Calu3 (cell line): Measurements from ENCODE around the gene ACOT9. TPM values are rescaled to one million over a fixed set of nuclear protein-coding genes. Genes with fewer than 3 reads are reported as not detected.
"Not testable (repeated sequence)": the region's sequence is repeated elsewhere in the genome, so short reads cannot be mapped to it uniquely, and the experiment has no call there.

ENCODE experiments used
- BruUV-seq: library from RNA; stranded (reverse); fragments of 400-500 nt; replicated peaks from 2 replicates; lab custom pipeline; 2021; lab: Mats Ljungman, UMichigan
- CTCF ChIA-PET: fragments of 300-600 bp; sonication (Branson Sonifier 250); formaldehyde crosslinking; loops from one replicate; lab custom pipeline; 2022; ENCODE audit warnings: antibody characterized with exemption; lab: Charles Lee
- DNase-seq: peaks from one replicate; pipeline ENCODE4 v3.0.0; 2022
- H3K27ac Mint-ChIP-seq: one replicate; pipeline ENCODE4 v1.8.0; 2022; ENCODE audit warnings: mixed read lengths; ENCODE audit not compliant: unreplicated experiment
- H3K27me3 Mint-ChIP-seq: one replicate; pipeline ENCODE4 v1.8.0; 2022; ENCODE audit warnings: mixed read lengths; ENCODE audit not compliant: unreplicated experiment
- H3K36me3 Mint-ChIP-seq: one replicate; pipeline ENCODE4 v1.8.0; 2022; ENCODE audit warnings: mild to moderate bottlenecking, moderate library complexity, mixed read lengths; ENCODE audit not compliant: insufficient read depth, unreplicated experiment
- H3K4me1 Mint-ChIP-seq: one replicate; pipeline ENCODE4 v1.8.0; 2022; ENCODE audit warnings: mild to moderate bottlenecking, low read depth, mixed read lengths; ENCODE audit not compliant: unreplicated experiment
- H3K4me3 Mint-ChIP-seq: one replicate; pipeline ENCODE4 v1.8.0; 2022; ENCODE audit warnings: mild to moderate bottlenecking, low read depth, moderate library complexity, mixed read lengths; ENCODE audit not compliant: unreplicated experiment
- H3K9me3 Mint-ChIP-seq: one replicate; pipeline ENCODE4 v1.8.0; 2022; ENCODE audit warnings: low read depth, mixed read lengths; ENCODE audit not compliant: unreplicated experiment
- intact Hi-C: fragments of 100-400 bp; cut with micrococcal nuclease; formaldehyde crosslinking; loops from one replicate; pipeline ENCODE4 v1.10.0; 2022; ENCODE audit not compliant: unreplicated experiment
- total RNA-seq: library from RNA; stranded (reverse); gene quantifications from 2 replicates; pipeline ENCODE4 v1.2.3, GENCODE V29; 2022
- TF ChIP-seq, protein P1 (sequence below): fragments of 200-600 bp; IDR thresholded peaks from one replicate; pipeline ENCODE4 v1.8.0; 2022; ENCODE audit warnings: antibody characterized with exemption; ENCODE audit not compliant: unreplicated experiment

The ACOT9 gene
- total RNA-seq, 1 experiment from 2014 or later, result 49.6 TPM

DNA sequence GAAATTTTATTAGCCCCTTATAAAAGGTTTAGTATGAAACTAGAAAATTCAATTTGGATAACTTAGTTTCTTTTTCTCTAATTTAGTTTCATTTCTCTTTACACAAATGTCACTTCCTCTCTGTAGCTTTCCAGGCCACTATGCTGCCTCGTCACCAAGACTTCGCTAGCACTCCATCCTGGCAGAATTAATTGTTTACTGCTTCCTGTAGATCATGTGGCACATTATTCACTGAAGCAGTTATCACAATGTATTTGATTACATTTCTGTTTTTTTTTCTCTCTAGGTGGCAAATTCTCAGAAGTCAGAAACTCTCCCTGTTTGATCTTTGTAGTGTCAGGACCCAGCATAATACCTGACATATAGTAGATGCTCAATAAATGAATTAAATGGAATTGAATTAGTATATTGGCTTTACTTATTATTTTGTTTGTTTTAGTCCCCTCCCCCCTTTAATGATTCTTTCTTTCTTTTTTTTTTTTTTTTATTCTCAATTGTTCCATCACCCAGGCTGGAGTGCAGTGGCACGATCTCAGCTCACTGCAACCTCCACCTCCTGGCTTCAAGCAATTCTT is 30.6 kb upstream of the ACOT9 start:
- BruUV-seq, result no TSS peak
- no peaks in the 10 kb centered on the region for H3K36me3 Mint-ChIP-seq
- CTCF ChIA-PET, result interaction anchor here (0.6 kb wide), 1 partner anchor 1212 kb away, joined by 4 read pairs; no protein-coding TSS in a partner anchor

DNA sequence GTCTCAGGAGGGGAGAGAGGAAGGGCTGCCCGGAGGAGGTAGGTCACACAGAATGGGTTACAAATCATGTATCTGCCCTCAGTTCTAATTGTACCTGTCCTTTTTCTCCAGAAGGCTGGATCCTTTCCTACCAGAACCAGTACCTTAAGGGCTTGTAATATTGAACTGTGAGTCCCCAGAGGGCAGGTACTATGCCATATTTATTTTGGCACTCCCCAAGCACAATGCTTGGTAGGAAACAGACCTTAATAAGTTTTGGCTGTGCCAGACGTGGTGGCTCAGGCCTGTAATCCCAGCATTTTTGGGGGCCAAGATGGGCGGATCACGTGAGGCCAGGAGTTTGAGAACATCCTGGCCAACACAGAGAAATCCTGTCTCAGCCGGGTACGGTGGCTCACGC is 28.0 kb upstream of the ACOT9 start:
- BruUV-seq, H3K4me1 Mint-ChIP-seq, intact Hi-C loops, DNase-seq, CTCF ChIA-PET, H3K4me3 Mint-ChIP-seq, H3K9me3 Mint-ChIP-seq, H3K27me3 Mint-ChIP-seq, H3K27ac Mint-ChIP-seq, H3K36me3 Mint-ChIP-seq: not testable (repeated sequence)

More for the DNA sequence above, 30.6 kb upstream of the ACOT9 start:
- H3K27ac Mint-ChIP-seq, result no peak overlapping the region
- H3K9me3 Mint-ChIP-seq, result no peaks in the 10 kb centered on the region
- H3K4me1 Mint-ChIP-seq, result no peaks in the 10 kb centered on the region
- no peak for DNase-seq
- intact Hi-C loops, result no loop called here
- H3K27me3 Mint-ChIP-seq, result no peaks in the 10 kb centered on the region
- TF ChIP-seq, protein P1, sequence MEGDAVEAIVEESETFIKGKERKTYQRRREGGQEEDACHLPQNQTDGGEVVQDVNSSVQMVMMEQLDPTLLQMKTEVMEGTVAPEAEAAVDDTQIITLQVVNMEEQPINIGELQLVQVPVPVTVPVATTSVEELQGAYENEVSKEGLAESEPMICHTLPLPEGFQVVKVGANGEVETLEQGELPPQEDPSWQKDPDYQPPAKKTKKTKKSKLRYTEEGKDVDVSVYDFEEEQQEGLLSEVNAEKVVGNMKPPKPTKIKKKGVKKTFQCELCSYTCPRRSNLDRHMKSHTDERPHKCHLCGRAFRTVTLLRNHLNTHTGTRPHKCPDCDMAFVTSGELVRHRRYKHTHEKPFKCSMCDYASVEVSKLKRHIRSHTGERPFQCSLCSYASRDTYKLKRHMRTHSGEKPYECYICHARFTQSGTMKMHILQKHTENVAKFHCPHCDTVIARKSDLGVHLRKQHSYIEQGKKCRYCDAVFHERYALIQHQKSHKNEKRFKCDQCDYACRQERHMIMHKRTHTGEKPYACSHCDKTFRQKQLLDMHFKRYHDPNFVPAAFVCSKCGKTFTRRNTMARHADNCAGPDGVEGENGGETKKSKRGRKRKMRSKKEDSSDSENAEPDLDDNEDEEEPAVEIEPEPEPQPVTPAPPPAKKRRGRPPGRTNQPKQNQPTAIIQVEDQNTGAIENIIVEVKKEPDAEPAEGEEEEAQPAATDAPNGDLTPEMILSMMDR, result no peak
- H3K4me3 Mint-ChIP-seq, result no peak overlapping the region

DNA sequence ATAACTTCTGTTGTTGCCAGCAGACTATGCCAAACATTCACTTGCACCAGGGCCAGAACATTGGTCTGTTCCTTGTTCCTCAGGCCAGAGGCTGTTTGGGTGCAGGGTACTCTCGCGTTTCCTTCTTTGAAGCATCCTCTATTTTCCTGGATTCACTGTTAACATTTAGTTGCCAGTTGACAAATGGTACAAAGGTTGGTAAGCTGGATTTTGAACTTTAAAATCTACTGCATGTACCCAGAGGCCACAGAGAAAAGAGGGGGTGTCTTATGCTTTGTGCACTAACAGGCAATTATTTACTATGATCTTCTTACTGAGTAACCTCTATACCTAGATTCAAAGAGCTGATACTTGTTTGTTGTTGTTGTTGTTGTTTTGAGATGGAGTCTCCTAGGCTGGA is 27.1 kb upstream of the ACOT9 start:
- H3K27me3 Mint-ChIP-seq, result no peaks in the 10 kb centered on the region
- CTCF ChIA-PET, result no interaction called here
- no peak overlapping the region for H3K27ac Mint-ChIP-seq
- H3K4me3 Mint-ChIP-seq, result no peak overlapping the region
- TF ChIP-seq, protein P1, result no peak
- no peak for DNase-seq
- no peaks in the 10 kb centered on the region for H3K4me1 Mint-ChIP-seq
- no peaks in the 10 kb centered on the region for H3K9me3 Mint-ChIP-seq
- no TSS peak for BruUV-seq
- no peaks in the 10 kb centered on the region for H3K36me3 Mint-ChIP-seq
- intact Hi-C loops, result no loop called here

DNA sequence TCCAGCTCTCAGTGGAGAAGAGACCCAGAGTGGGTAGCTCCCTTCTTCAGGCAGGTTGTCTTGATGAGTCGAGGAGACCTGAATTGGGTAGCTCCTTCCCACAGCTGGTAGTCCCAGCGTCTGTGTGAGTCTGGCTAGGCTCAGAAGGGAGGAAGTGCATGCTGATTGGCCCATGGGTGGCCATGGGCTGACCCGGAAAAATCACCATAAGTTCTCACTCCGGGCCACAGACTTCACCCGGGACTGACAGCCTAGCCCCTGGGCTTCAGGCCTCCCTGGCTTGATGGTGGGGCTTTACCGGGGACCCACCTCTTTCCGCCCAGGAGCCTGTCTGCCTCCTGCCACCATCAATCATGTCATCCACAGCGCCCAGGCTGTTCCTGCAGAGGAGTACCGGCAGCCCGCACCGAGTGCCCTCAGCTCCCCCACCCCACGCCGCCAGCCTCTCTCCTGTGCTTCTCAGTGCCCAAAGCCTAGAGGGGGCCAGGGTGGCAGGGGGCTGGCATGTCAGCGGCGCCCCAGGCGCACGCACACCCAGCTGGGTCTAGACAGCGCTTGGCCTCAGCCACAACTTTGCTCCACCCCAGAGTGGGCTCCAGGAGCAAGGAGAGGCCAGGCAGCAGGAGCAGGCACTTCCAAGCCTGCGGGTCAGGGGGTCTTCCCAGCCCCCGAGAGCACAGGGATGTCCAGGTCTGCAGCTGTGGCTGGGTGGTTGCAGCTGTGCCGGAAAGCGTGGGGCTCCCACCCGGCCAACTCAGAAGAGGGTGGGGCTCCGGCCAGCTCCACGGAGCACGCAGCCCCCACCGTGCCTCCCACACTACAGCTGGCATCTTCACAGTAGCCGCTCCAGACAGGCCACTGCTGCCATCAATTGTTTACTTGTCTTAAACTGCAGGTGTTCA is 23.8 kb upstream of the ACOT9 start:
- TF ChIP-seq, protein P1, result no peak
- H3K27me3 Mint-ChIP-seq, result no peaks in the 10 kb centered on the region
- H3K4me3 Mint-ChIP-seq, result no peak overlapping the region
- H3K9me3 Mint-ChIP-seq, result no peaks in the 10 kb centered on the region
- intact Hi-C loops, result no loop called here
- H3K36me3 Mint-ChIP-seq, result no peaks in the 10 kb centered on the region
- no TSS peak for BruUV-seq
- CTCF ChIA-PET, result interaction anchor here (0.6 kb wide), 1 partner anchor 25 kb away, joined by 3 read pairs; no protein-coding TSS in a partner anchor
- no peak overlapping the region for H3K27ac Mint-ChIP-seq
- DNase-seq, result no peak
- no peaks in the 10 kb centered on the region for H3K4me1 Mint-ChIP-seq
